Medulla oblongata (tissue), 1 donor: Measurements from ENCODE around the gene HMHB1.
"Not testable (repeated sequence)": the region's sequence is repeated elsewhere in the genome, so short reads cannot be mapped to it uniquely, and the experiment has no call there.

Source experiments
- DNase-seq: peaks from one replicate; pipeline ENCODE4 v3.0.0-alpha.2; 2015; ENCODE audit errors: extremely low spot score

Gene HMHB1

DNA sequence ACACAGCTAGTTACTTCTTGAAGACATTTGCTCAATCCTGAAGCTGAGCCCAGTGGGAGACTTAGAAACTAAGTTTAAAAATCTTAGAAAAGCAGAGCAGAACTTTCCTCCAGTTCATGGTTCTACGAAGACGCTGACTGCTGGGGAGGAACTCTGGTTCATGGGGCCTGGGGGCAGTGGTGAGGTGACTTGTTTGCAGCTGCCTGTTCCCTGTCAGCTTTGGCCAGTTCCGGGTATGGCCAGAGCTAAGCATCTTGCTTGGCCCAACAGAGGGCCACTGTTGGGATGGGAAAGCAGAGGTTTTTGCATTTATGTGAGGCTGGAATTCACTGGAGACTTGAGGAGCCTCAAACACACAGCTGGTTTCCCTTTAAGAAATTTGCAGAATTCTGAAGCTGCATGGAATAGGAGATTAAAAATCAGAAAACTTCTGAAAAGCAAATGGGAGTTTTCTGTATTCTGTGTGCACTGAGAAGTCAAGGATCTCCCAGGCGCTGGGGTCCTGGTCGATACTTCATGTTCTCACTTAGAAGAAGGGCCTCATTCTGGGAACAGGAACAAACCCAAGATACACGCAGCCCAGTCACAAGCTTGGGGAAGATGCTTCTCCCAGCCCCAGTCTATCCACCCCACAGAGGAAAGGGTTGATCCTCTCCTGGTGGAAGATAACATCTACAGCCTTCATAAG lies 10.6 kb upstream of the HMHB1 start:
- DNase-seq: no peak

DNA sequence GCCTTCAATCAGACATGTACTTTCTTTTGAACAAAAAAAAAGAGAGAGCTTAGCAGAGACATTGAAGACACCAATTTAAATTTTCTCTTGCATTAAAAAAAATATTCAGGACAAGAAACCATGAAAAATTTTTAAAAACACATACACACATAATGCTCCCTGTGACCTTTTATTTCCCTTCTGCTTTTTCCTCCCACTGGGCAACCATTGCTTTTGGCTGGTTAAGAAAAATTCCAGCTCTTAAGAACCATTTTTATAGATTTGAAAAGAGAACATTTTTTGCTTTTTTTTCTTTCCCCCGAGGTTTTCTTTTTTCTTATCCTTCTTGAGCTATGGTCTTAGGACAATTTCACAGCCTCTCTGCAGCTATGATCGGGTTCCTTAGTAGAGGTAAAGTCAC lies 6.1 kb upstream of the HMHB1 start:
- DNase-seq: no peak

DNA sequence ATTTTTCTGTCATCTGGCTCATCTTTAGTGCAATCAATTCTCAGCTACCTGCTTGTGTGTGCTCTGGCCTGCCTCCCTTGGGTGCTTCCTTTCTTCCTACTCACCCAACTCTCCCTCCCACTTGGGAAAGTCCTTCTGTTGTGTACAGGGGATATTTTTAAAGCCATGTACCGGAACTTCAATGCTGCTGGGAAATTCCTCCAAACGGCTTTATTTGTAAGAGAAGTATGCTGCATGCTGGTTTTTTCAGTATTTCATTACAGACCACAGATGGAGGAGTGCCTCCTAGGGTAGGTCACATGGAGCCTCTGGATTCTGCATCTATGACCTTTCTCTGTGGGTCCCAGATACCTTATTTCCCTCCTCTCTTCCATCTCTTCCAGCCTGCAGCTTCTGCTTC lies 5.4 kb upstream of the HMHB1 start:
- DNase-seq: no peak

GRCh38 chr5:143807401-143807800 lies 4.6 kb upstream of the HMHB1 start:
- no peak for DNase-seq

DNA sequence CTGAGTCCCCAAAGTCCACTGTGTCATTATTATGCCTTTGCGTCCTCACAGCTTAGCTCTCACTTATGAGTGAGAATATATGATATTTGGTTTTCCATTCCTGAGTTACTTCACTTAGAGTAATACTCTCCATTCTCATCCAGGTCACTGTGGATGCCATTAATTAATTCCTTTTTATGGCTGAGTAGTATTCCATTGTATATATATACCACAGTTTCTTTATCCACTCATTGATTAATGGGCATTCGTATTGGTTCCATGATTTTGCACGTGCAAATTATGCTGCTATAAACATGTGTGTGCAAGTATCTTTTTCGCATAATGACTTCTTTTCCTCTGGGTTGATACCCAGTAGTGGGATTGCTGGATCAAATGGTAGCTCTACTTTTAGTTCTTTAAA lies 4.4 kb downstream of the HMHB1 start:
- DNase-seq: not testable (repeated sequence)

GRCh38 chr5:143819716-143820115 lies 7.8 kb downstream of the HMHB1 start:
- no peak for DNase-seq

DNA sequence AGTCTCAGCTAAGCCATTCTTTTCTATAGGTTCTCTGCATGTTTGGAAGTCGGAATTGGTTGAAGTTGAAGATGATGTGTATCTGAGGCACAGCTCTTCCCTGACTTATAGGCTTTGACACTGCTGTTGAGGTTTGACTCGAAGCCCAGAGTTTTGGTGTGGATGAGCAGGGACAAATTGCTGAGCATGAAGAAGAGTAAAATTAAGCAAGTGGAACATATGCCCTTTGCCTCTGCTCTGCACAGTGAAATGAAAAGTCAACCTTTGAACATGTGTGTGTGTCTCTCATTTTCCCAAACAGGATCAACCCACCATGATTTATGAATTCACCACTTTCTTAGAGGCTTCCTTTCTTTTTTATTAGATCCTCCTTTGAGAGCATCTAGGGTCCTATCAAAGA lies 8.5 kb downstream of the HMHB1 start:
- DNase-seq: no peak

GRCh38 chr5:143824851-143825720 lies 13.1 kb downstream of the HMHB1 start:
- DNase-seq: peak; percentile 85

GRCh38 chr5:143826951-143827444 lies 15.0 kb downstream of the HMHB1 start:
- DNase-seq: no peak

DNA sequence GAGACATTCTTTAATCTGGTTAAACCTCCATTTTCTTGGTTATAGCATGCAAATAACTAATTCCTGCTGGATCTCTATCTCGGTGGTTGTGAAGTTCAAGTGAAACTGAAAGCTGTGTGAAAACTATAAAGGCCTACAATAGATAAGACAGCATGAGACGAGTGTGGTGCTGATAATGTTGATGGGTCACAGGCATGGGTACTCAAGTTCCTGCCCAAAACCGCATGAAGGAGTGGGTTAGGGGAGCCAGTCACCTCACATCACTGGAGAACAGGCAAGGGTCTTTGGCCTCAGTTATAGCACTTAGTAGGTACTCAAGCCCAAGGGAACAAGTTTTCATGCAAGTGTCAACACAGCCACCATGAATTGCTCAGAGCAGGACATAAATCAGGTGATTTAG lies 16.7 kb downstream of the HMHB1 start:
- no peak for DNase-seq

DNA sequence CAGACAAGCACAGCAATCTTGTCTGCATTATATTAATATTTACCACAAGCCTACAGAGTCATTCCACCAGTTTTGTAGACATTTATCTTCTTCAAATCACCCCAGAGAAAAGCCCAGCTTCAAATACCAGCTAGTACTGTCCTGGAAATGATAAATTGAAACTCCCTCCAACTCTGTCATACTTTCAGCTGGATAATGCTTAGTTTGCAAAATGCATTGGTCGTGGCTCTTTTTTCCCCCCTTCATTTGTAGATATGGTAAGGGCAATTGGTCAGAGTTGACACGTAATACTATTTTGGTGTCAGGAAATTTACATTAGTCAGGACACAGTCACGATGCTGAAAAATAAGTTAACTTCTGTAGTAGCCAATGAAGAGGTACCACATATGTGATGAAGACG lies 21.2 kb downstream of the HMHB1 start:
- DNase-seq: no peak

- DNase-seq: no peak
Measured at GRCh38 chr5:143835251-143835650, 23.3 kb downstream of the HMHB1 start.

- no peak for DNase-seq
Measured at GRCh38 chr5:143836161-143836725, 24.3 kb downstream of the HMHB1 start.

DNA sequence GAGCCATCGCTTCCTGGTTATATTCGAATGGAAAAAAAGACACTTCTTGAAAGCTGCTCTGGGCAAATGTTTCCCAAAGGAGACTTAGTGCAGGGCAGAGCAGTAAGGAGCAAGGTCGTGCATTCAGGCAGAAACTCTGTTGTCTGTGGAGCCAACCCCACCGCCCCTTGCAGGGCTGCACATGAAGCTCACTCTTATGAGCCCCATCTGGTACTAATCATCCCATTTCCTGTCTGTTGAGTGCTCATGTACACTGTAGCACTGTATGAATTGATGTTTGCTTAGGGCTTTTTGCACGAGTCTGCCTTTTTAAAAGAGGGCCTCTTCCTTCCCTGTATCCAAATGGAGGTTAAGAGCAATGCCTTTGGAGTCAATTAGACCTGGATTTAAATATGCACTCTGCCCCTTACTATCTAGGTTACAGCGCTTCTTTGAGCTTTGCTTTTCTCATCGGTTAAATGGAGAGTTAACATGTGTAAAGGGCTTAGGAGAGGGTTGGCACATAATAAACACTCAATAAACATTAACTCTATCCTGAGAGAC lies 25.4 kb downstream of the HMHB1 start:
- no peak for DNase-seq

DNA sequence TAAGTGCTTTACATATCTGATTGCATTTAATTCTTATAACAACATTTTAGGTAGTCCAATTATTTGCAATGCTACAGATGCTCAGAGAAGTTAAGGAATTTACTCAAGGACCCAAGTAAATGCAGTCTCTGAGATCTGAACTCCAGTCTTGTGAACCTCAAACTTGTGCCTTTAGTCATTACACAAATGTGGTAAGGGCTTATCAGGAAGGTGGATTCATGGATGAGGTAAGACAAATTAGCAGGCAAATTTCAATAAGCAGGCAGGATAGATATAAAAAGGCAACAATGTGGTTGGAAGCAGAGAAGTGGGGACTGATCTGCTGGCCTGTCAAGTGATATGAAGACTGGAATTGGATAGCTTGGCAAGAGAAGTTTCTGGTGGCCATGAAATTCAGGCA lies 29.5 kb downstream of the HMHB1 start:
- DNase-seq: no peak

DNA sequence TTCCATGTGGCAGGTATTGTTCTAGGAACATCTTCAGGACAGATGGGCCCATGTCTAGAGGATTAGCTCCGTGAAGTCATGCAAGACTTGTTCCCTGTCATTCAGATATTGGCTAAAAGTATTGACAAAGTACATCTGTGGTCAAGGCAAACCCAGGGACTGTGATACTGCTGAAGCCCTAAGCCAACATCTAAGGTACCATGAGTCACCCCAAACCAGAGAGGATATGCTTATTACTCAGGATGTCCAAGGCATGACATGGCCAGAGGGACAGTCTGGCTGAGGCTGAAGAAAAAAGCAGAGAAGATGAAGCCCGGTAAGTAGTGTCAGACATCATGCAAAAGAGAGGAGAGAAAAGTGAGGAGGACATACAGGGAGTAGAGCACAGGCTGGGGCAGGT lies 31.0 kb downstream of the HMHB1 start:
- DNase-seq: no peak

GRCh38 chr5:143843461-143843860 lies 31.5 kb downstream of the HMHB1 start:
- no peak for DNase-seq

- DNase-seq: no peak
Measured at GRCh38 chr5:143850050-143850683, 38.2 kb downstream of the HMHB1 start.

- DNase-seq: no peak
Measured at GRCh38 chr5:143851383-143851782, 39.4 kb downstream of the HMHB1 start.

DNA sequence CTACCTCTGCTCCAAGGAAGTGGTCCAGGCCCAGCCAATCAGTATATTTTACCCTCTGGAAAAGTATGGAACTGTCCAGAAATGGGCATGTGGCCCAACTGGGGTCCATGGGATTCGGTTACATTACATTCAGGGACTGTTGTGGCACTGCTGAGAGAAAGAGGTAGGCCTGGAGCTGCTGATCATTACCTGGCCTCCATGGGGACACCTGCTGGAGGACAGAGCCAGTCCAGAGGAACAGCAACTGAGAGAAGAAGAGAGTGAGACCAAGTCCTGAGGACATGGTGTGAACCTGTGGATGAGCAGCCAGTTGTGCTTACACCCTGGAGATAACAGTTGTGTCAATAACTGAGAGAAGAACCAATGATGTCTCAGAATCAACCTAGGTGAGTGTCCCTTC lies 48.2 kb downstream of the HMHB1 start:
- no peak for DNase-seq

GRCh38 chr5:143862271-143862670 lies 50.3 kb downstream of the HMHB1 start:
- no peak for DNase-seq

- DNase-seq: peak; percentile 41
Measured at GRCh38 chr5:143865426-143866025, 53.6 kb downstream of the HMHB1 start.
